Measurements from ENCODE around the gene GTPBP4. TPM values are rescaled to one million over a fixed set of nuclear protein-coding genes. Genes with fewer than 3 reads are reported as not detected.

The GTPBP4 gene
- polyA plus RNA-seq, 1 donor (not counting 4 experiments of a cell fraction or from before 2014, with no cell fraction given) = 70.4 TPM

DNA sequence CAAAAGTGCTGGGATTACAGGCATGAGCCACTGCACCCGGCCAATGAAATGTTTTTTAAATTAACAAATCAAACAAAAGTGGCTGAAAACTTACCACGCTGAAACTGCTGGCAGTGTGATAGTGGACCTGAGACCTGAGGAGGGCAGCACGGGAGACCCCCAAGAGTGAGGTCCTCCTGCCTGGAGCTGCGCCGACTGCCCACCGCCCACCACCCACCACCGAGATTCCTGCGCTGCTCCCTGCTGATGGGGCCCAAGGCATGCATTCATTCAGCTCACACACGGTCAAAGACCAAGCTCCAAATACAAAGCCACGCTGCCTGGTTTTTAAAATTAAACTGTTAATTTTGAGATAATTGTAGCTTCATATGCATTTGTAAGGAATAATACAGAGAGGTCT, 40.4 kb upstream of the GTPBP4 start:
- Histone ChIP-seq H3K4me1 (ENCODE audit: control insufficient read depth, extremely low read depth, insufficient read depth, low read length) (peaks cover 10% of the 10 kb centered on the region), H3K79me2 (ENCODE audit: control insufficient read depth, insufficient read depth, low read length) (no peaks in the 10 kb centered on the region), H3K9me1 (ENCODE audit: control insufficient read depth, extremely low read depth, insufficient read depth, low read length) (no peaks in the 10 kb centered on the region), H3K36me3 (ENCODE audit: control insufficient read depth in 2 of 2, extremely low read depth in 1 of 2, insufficient read depth in 2 of 2, low read length in 2 of 2) (no peaks in the 10 kb centered on the region), H3K9me3 (ENCODE audit: control insufficient read depth, low read depth, low read length) (no peaks in the 10 kb centered on the region), H4K20me1 (ENCODE audit: control insufficient read depth, extremely low read depth, insufficient read depth, low read length) (no peaks in the 10 kb centered on the region), H3K4me2 (ENCODE audit: control insufficient read depth, extremely low read depth, insufficient read depth, low read depth, low read length) (no peak overlapping the region), H3K27me3 (ENCODE audit: control insufficient read depth, extremely low read depth, insufficient read depth, low read length) (no peaks in the 10 kb centered on the region), H3K27ac (ENCODE audit: control insufficient read depth, insufficient read depth, low read length) (no peak overlapping the region), H3K9ac (ENCODE audit: control insufficient read depth, extremely low read depth, insufficient read depth, low read length) (no peak overlapping the region), H3K4me3 (ENCODE audit: control insufficient read depth in 2 of 3, extremely low read depth in 1 of 3, insufficient read depth in 2 of 3, low read depth in 1 of 3, low read length in 3 of 3) (no peak overlapping the region), H2AFZ (ENCODE audit: control insufficient read depth, low read length) (no peak overlapping the region)
- TF ChIP-seq, protein P1, sequence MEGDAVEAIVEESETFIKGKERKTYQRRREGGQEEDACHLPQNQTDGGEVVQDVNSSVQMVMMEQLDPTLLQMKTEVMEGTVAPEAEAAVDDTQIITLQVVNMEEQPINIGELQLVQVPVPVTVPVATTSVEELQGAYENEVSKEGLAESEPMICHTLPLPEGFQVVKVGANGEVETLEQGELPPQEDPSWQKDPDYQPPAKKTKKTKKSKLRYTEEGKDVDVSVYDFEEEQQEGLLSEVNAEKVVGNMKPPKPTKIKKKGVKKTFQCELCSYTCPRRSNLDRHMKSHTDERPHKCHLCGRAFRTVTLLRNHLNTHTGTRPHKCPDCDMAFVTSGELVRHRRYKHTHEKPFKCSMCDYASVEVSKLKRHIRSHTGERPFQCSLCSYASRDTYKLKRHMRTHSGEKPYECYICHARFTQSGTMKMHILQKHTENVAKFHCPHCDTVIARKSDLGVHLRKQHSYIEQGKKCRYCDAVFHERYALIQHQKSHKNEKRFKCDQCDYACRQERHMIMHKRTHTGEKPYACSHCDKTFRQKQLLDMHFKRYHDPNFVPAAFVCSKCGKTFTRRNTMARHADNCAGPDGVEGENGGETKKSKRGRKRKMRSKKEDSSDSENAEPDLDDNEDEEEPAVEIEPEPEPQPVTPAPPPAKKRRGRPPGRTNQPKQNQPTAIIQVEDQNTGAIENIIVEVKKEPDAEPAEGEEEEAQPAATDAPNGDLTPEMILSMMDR (optimal IDR thresholded peaks at IDR 0.05 in 1 of 3, IDR thresholded peaks at IDR 0.05 in 1 of 3, conservative IDR thresholded peaks at IDR 0.05 in 1 of 3; ENCODE audit: extremely low read depth in 1 of 3, insufficient read depth in 2 of 3, low read length in 3 of 3) = no peak
- no peak for TF ChIP-seq EZH2 (IDR thresholded peaks at IDR 0.05; ENCODE audit: low read length)
- dilution Hi-C loops (cut with MboI; ENCODE audit: extremely low pct_ligation_motif_present, low sequenced_read_pairs) = no loop called here
- DNase-seq (ENCODE audit: low read depth, low spot score) = no peak
- FAIRE-seq = no peak

DNA sequence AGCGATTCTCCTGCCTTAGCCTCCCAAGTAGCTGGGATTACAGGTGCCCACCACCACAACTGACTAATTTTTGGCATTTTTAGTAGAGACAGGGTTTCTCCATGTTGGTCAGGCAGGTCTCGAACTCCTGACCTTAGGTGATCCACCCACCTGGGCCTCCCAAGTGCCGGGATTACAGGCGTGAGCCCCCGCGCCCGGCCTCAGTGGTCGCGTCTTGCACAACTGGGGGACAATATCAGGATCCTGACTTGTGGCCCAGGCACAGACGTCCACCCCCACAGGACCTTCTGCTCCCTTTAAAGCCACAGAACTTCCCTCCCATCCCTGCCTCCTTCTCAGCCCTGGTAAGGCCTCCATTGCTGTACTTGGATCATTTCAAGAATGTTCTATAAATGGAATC, 39.9 kb upstream of the GTPBP4 start:
- H3K4me2 ChIP-seq (ENCODE audit: control insufficient read depth, extremely low read depth, insufficient read depth, low read depth, low read length) = no peak overlapping the region
- dilution Hi-C loops (cut with MboI; ENCODE audit: extremely low pct_ligation_motif_present, low sequenced_read_pairs) = no loop called here
- H3K79me2 ChIP-seq (ENCODE audit: control insufficient read depth, insufficient read depth, low read length) = no peaks in the 10 kb centered on the region
- H3K9ac ChIP-seq (ENCODE audit: control insufficient read depth, extremely low read depth, insufficient read depth, low read length) = no peak overlapping the region
- DNase-seq (ENCODE audit: low read depth, low spot score) (no peak), FAIRE-seq (no peak)
- H3K4me1 ChIP-seq (ENCODE audit: control insufficient read depth, extremely low read depth, insufficient read depth, low read length) = peaks cover 10% of the 10 kb centered on the region
- no peak overlapping the region for H3K27ac ChIP-seq (ENCODE audit: control insufficient read depth, insufficient read depth, low read length)
- no peaks in the 10 kb centered on the region for H3K27me3 ChIP-seq (ENCODE audit: control insufficient read depth, extremely low read depth, insufficient read depth, low read length)
- no peaks in the 10 kb centered on the region for H3K9me3 ChIP-seq (ENCODE audit: control insufficient read depth, low read depth, low read length)
- H2AFZ ChIP-seq (ENCODE audit: control insufficient read depth, low read length) = no peak overlapping the region
- no peaks in the 10 kb centered on the region for H4K20me1 ChIP-seq (ENCODE audit: control insufficient read depth, extremely low read depth, insufficient read depth, low read length)
- H3K9me1 ChIP-seq (ENCODE audit: control insufficient read depth, extremely low read depth, insufficient read depth, low read length) = no peaks in the 10 kb centered on the region
- no peak overlapping the region for H3K4me3 ChIP-seq (ENCODE audit: control insufficient read depth in 2 of 3, extremely low read depth in 1 of 3, insufficient read depth in 2 of 3, low read depth in 1 of 3, low read length in 3 of 3)
- H3K36me3 ChIP-seq (ENCODE audit: control insufficient read depth in 2 of 2, extremely low read depth in 1 of 2, insufficient read depth in 2 of 2, low read length in 2 of 2) = no peaks in the 10 kb centered on the region
- no peak for TF ChIP-seq EZH2 (IDR thresholded peaks at IDR 0.05; ENCODE audit: low read length)
- TF ChIP-seq, protein P1 (optimal IDR thresholded peaks at IDR 0.05 in 1 of 3, IDR thresholded peaks at IDR 0.05 in 1 of 3, conservative IDR thresholded peaks at IDR 0.05 in 1 of 3; ENCODE audit: extremely low read depth in 1 of 3, insufficient read depth in 2 of 3, low read length in 3 of 3) = no peak
